HepG2 (cell line): ENCODE measurements around the gene PROM2. TPM values are rescaled to one million over a fixed set of nuclear protein-coding genes. Genes with fewer than 3 reads are reported as not detected.
A peak's percentile ranks its signal among the peaks of the same experiment; 100 is the strongest.

Experiments
- ATAC-seq: fragments of 200-7000 bp; cut with Tn5 transposase; 3 replicates; pipeline ENCODE4 v1.9.1; 2020; ENCODE audit warnings: mild to moderate bottlenecking, moderate library complexity
- BruUV-seq: library from RNA; stranded (reverse); fragments of 400-500 nt; replicated peaks from 2 replicates; lab custom pipeline; 2021; lab: Mats Ljungman, UMichigan
- CTCF ChIA-PET: fragments of 300-600 bp; formaldehyde crosslinking; extraction: SDS; loops from one replicate; lab custom pipeline; 2021; ENCODE audit warnings: low total read pairs, inconsistent platforms, low intra/inter-chr PET ratio; lab: Yijun Ruan, JAX
- POLR2A ChIA-PET: fragments of 350-600 bp; sonication (Branson Sonifier 250); formaldehyde crosslinking; loops from one replicate; lab custom pipeline; 2020; ENCODE audit warnings: antibody characterized with exemption, inconsistent platforms; lab: Yijun Ruan, JAX
- DNase-seq: peaks from one replicate; pipeline ENCODE4 v3.0.0-alpha.2; 2015; ENCODE audit warnings: low spot score
- FAIRE-seq: peaks from 3 replicates; lab custom pipeline; 2011; peaks lifted over from hg19 to GRCh38; lab: Jason Lieb, UNC
- H2AFZ ChIP-seq: one replicate; pipeline ENCODE4 v1.6.1; 2011; ENCODE audit warnings: low read length, inconsistent platforms
- H3K27ac ChIP-seq: fragments of 300-600 bp; 3 replicates; pipeline ENCODE4 v1.8.0; 2011; ENCODE audit warnings: mixed run types, mild to moderate bottlenecking, mixed read lengths, low read length, inconsistent platforms; ENCODE audit not compliant: insufficient read depth; ENCODE audit errors: extremely low read length
- H3K27me3 ChIP-seq, 2 experiments: fragments of 200-600 bp in 1 of 2; 2 replicates in 1 of 2; 3 replicates in 1 of 2; pipeline versions ENCODE4 v1.6.0 to v1.8.0; 2011; ENCODE audit warnings: low read length in 2 of 2, mild to moderate bottlenecking in 2 of 2, moderate library complexity in 2 of 2, inconsistent platforms in 1 of 2; ENCODE audit not compliant: insufficient read depth in 2 of 2, control insufficient read depth in 1 of 2
- H3K36me3 ChIP-seq, 2 experiments: fragments of 200-600 bp in 1 of 2; replicated peaks in 1 of 2; 2 replicates in 1 of 2; 3 replicates in 1 of 2; pipeline versions ENCODE4 v1.5.1 to v1.8.0; 2011; ENCODE audit warnings: low read length in 2 of 2, inconsistent platforms in 1 of 2; ENCODE audit not compliant: insufficient read depth in 2 of 2, control insufficient read depth in 1 of 2
- H3K4me1 ChIP-seq: 2 replicates; pipeline ENCODE4 v1.5.1; 2012; ENCODE audit warnings: low read length, inconsistent platforms; ENCODE audit not compliant: insufficient read depth
- H3K4me2 ChIP-seq: 2 replicates; pipeline ENCODE4 v1.6.0; 2011; ENCODE audit warnings: low read depth, low read length, inconsistent platforms
- H3K4me3 ChIP-seq, 3 experiments: fragments of 200-600 bp in 1 of 3; sonication (generic), shearing (Covaris generic) in 1 of 3; replicated peaks in 1 of 3; 2 replicates each; pipeline ENCODE4 v1.5.1; 2011 to 2016; ENCODE audit warnings: low read length in 3 of 3, inconsistent platforms in 2 of 3, low read depth in 2 of 3, mild to moderate bottlenecking in 2 of 3, control low read depth in 1 of 3, mixed read lengths in 1 of 3; ENCODE audit not compliant: insufficient read depth in 1 of 3
- H3K79me2 ChIP-seq: one replicate; pipeline ENCODE4 v1.6.1; 2011; ENCODE audit warnings: low read length, inconsistent platforms; ENCODE audit not compliant: insufficient read depth
- H3K9ac ChIP-seq: 2 replicates; pipeline ENCODE4 v1.6.0; 2011; ENCODE audit warnings: mild to moderate bottlenecking, low read depth, low read length, inconsistent platforms; ENCODE audit not compliant: insufficient read depth
- H3K9me3 ChIP-seq: 2 replicates; pipeline ENCODE4 v1.5.1; 2012; ENCODE audit warnings: mild to moderate bottlenecking, low read length
- H4K20me1 ChIP-seq: 2 replicates; pipeline ENCODE4 v1.6.0; 2011; ENCODE audit warnings: inconsistent platforms, mild to moderate bottlenecking, low read length, moderate library complexity; ENCODE audit not compliant: insufficient read depth
- FOXK2 ChIP-seq: fragments of 450-650 bp; IDR thresholded peaks from 2 replicates; pipeline ENCODE4 v1.6.1; 2016
- HHEX ChIP-seq: IDR thresholded peaks from 2 replicates; pipeline ENCODE4 v1.6.1; 2016; ENCODE audit warnings: control low read depth
- MAFK ChIP-seq, 2 experiments: IDR thresholded peaks in 1 of 2; conservative IDR thresholded peaks in 1 of 2; 2 replicates each; pipeline ENCODE4 v1.6.1; 2011; ENCODE audit warnings: improper control_type of control experiment in 2 of 2, low read length in 2 of 2
- TMF1 ChIP-seq: sonication (generic); formaldehyde crosslinking; IDR thresholded peaks from 2 replicates; pipeline ENCODE4 v1.8.1; 2022; ENCODE audit warnings: low read depth, missing genetic modification reagents
- ZNF614 ChIP-seq: IDR thresholded peaks from 2 replicates; pipeline ENCODE4 v1.6.1; 2018; ENCODE audit warnings: missing biosample characterization, missing genetic modification reagents, inconsistent platforms, borderline replicate concordance
- WGBS: methylation state at CpG from one replicate; pipeline ENCODE4 v1.1.6; 2017; ENCODE audit warnings: low lambda C conversion rate; 5-methylcytosine and 5-hydroxymethylcytosine counted together
- in situ Hi-C: cut with HindIII; loops from 2 replicates; pipeline ENCODE4 v1.10.0; 2017; ENCODE audit warnings: low pct_unique_long_range_greater_than_20kb; ENCODE audit not compliant: extremely low pct_ligation_motif_present
- intact Hi-C: fragments of 100-400 bp; cut with micrococcal nuclease; formaldehyde crosslinking; loops from one replicate; pipeline ENCODE4 v1.10.0; 2022; ENCODE audit not compliant: unreplicated experiment
- polyA plus RNA-seq, 8 experiments: library from polyadenylated mRNA; depleted of rRNA in 3 of 8; stranded (reverse) in 7 of 8; unstranded in 1 of 8; fragments of >200 nt; fragmentation: Illumina TruSeq in 4 of 8; extraction: Trizol in 4 of 8; gene quantifications; 2 replicates each; pipeline versions ENCODE4 v1.2.1 to v1.2.3, GENCODE V29; 2011 to 2016; ENCODE audit warnings: low read depth in 4 of 8, missing spikeins in 1 of 8, mixed read lengths in 1 of 8; ENCODE audit not compliant: insufficient read depth in 1 of 8
- total RNA-seq, 5 experiments: library from RNA; depleted of rRNA; stranded (reverse); fragments of >200 nt; fragmentation: Illumina TruSeq; extraction: Trizol; gene quantifications; 2 replicates each; pipeline ENCODE4 v1.2.3, GENCODE V29; 2016; ENCODE audit warnings: low read depth in 1 of 5
- TF ChIP-seq, protein P1 (sequence below): sonication (generic); formaldehyde crosslinking; IDR thresholded peaks from 2 replicates; pipeline ENCODE4 v1.4.0; 2020; ENCODE audit warnings: missing genetic modification reagents
- TF ChIP-seq, protein P2 (sequence below): sonication (generic); formaldehyde crosslinking; IDR thresholded peaks from 2 replicates; pipeline ENCODE4 v1.4.0; 2020; ENCODE audit warnings: mild to moderate bottlenecking, missing genetic modification reagents
- TF ChIP-seq, protein P3 (sequence below): sonication (generic); formaldehyde crosslinking; IDR thresholded peaks from 2 replicates; pipeline ENCODE4 v1.5.0; 2020; ENCODE audit warnings: missing genetic modification reagents, mild to moderate bottlenecking, borderline replicate concordance
- TF ChIP-seq, protein P4 (sequence below): sonication (generic); formaldehyde crosslinking; IDR thresholded peaks from 2 replicates; pipeline ENCODE4 v1.8.0; 2022; ENCODE audit warnings: missing genetic modification reagents, low read depth, mild to moderate bottlenecking, borderline replicate concordance

The PROM2 gene
- total and polyA plus RNA-seq, 2 of the 13 experiments (the other 11 are each of a cell fraction or from before 2014, with no cell fraction given) = not detected

DNA sequence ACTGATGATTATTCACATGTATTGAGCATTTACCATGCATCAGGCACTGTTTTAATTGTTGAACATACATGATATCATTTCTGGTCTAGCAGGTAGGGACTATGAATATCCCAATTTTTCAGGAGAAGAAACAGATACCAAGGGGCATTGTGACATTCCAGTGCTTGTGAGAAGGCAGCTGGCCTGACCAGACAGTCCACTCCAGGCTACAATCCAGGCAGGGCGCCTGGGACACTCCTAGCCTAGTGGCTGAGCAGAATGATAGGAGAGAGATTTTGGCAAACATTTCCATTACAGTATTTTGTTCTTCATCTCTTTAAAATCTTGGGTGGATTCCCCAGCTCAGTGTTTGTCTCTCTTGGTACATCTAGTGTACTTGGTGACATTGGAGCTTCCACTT lies 42.0 kb upstream of the PROM2 start:
- peaks cover 4% of the 10 kb centered on the region; the same call in 1 of the 2 replicates for H3K4me1 ChIP-seq
- no peak for FAIRE-seq
- no peaks in the 10 kb centered on the region for H3K79me2 ChIP-seq
- no peak overlapping the region for H3K4me3 ChIP-seq
- H4K20me1 ChIP-seq = no peaks in the 10 kb centered on the region
- H3K36me3 ChIP-seq = no peaks in the 10 kb centered on the region
- WGBS = 54% methylated on average over 1 of the region's 1 CpG
- H3K27ac ChIP-seq = no peak overlapping the region
- BruUV-seq = no TSS peak
- ChIA-PET CTCF (interaction anchor here (1.5 to 2.6 kb wide), 2 partner anchors 83 to 496 kb away, joined by 5 to 50 read pairs; no protein-coding TSS in a partner anchor), POLR2A (no interaction called here)
- no peaks in the 10 kb centered on the region for H3K9me3 ChIP-seq
- no peaks in the 10 kb centered on the region; a peak in 1 of 5 replicates for H3K27me3 ChIP-seq
- no peak overlapping the region for H3K4me2 ChIP-seq
- H2AFZ ChIP-seq = no peak overlapping the region
- peak; percentile 47 for ATAC-seq
- TF ChIP-seq TMF1 (CRISPR knock-in tag) (no peak), HHEX (CRISPR knock-in tag) (no peak)
- TF ChIP-seq, protein P1, sequence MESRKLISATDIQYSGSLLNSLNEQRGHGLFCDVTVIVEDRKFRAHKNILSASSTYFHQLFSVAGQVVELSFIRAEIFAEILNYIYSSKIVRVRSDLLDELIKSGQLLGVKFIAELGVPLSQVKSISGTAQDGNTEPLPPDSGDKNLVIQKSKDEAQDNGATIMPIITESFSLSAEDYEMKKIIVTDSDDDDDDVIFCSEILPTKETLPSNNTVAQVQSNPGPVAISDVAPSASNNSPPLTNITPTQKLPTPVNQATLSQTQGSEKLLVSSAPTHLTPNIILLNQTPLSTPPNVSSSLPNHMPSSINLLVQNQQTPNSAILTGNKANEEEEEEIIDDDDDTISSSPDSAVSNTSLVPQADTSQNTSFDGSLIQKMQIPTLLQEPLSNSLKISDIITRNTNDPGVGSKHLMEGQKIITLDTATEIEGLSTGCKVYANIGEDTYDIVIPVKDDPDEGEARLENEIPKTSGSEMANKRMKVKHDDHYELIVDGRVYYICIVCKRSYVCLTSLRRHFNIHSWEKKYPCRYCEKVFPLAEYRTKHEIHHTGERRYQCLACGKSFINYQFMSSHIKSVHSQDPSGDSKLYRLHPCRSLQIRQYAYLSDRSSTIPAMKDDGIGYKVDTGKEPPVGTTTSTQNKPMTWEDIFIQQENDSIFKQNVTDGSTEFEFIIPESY (CRISPR knock-in tag) = no peak
- TF ChIP-seq, protein P2, sequence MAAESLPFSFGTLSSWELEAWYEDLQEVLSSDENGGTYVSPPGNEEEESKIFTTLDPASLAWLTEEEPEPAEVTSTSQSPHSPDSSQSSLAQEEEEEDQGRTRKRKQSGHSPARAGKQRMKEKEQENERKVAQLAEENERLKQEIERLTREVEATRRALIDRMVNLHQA = no peak
- no peak for DNase-seq
- in situ Hi-C loops (loop anchor here (5.0 kb wide), 1 partner anchor 85 kb away; no protein-coding TSS in a partner anchor), intact Hi-C loops (no loop called here)
- H3K9ac ChIP-seq = no peak overlapping the region

DNA sequence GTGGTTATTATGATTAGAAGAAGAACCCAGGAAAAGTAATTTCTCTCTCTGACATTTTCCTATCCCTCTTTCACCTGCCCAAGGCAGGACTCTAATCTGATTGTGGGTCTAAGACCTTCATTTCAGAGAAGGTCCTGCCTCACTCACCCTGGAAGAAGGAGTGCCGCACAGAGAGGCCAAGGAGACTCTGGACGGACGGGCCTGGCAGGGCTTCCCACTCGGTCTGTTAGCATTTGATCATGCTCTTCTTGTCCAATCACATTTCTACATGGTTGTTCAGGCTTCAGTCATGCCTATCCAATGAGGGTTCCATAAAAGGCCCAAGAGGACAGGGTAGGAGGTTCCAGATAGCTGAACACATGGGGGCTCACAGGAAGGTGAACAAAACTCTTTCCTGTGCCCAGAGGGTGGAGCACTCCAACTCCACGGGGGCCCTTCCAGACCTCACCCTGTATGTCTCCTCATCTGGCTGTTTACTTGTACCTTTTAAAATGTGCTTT lies 39.9 kb upstream of the PROM2 start:
- Histone ChIP-seq H3K9me3 (no peaks in the 10 kb centered on the region), H3K36me3 (no peaks in the 10 kb centered on the region), H4K20me1 (no peaks in the 10 kb centered on the region), H3K4me1 (peaks cover 4% of the 10 kb centered on the region; the same call in 1 of the 2 replicates), H3K27ac (no peak overlapping the region), H3K4me2 (no peak overlapping the region), H3K27me3 (no peaks in the 10 kb centered on the region; a peak in 1 of 5 replicates), H2AFZ (no peak overlapping the region), H3K79me2 (no peaks in the 10 kb centered on the region), H3K9ac (no peak overlapping the region), H3K4me3 (no peak overlapping the region)
- 42% methylated on average over 5 of the region's 5 CpGs for WGBS
- ATAC-seq (no peak), FAIRE-seq (no peak), DNase-seq (no peak)
- intact Hi-C loops = no loop called here
- in situ Hi-C loops = loop anchor here (5.0 kb wide), 1 partner anchor 83 kb away; no protein-coding TSS in a partner anchor
- CTCF ChIA-PET = interaction anchor here (1.4 kb wide), 1 partner anchor 81 kb away, joined by 4 read pairs; no protein-coding TSS in a partner anchor
- no TSS peak for BruUV-seq
- POLR2A ChIA-PET = no interaction called here
- TF ChIP-seq ZNF614 (no peak), MAFK (conservative IDR thresholded peaks at IDR 0.05 in 1 of 2, IDR thresholded peaks at IDR 0.05 in 1 of 2; ENCODE audit: low read length in 2 of 2) (no peak), FOXK2 (no peak)
- TF ChIP-seq, protein P3, sequence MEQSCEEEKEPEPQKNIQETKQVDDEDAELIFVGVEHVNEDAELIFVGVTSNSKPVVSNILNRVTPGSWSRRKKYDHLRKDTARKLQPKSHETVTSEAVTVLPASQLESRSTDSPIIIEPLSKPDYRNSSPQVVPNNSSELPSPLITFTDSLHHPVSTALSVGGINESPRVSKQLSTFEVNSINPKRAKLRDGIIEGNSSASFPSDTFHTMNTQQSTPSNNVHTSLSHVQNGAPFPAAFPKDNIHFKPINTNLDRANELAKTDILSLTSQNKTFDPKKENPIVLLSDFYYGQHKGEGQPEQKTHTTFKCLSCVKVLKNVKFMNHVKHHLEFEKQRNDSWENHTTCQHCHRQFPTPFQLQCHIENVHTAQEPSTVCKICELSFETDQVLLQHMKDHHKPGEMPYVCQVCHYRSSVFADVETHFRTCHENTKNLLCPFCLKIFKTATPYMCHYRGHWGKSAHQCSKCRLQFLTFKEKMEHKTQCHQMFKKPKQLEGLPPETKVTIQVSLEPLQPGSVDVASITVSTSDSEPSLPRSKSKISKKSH = no peak
- TF ChIP-seq, protein P4, sequence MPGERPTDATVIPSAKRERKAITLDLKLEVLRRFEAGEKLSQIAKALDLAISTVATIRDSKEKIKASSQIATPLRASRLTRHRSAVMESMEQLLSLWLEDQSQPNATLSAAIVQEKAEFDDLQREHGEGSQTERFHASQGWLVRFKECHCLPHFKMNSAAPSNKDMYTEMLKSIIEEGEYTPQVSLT (CRISPR knock-in tag) = no peak
